Liver (tissue), 2 donors: ENCODE results near the gene VEGFD.
"Not testable (repeated sequence)": the region's sequence is repeated elsewhere in the genome, so short reads cannot be mapped to it uniquely, and the experiment has no call there.

Experiments
- YY1 ChIP-seq: IDR thresholded peaks from 2 replicates; pipeline ENCODE4 v1.6.1; 2016; ENCODE audit warnings: antibody characterized with exemption, mild to moderate bottlenecking
- TF ChIP-seq, protein P1 (sequence below): fragments of 150-350 bp; IDR thresholded peaks from 2 replicates; pipeline ENCODE4 v1.5.1; 2017; ENCODE audit warnings: improper control_type of control experiment, low read depth, low read length; ENCODE audit not compliant: missing input control
- donor health status: healthy.

DNA sequence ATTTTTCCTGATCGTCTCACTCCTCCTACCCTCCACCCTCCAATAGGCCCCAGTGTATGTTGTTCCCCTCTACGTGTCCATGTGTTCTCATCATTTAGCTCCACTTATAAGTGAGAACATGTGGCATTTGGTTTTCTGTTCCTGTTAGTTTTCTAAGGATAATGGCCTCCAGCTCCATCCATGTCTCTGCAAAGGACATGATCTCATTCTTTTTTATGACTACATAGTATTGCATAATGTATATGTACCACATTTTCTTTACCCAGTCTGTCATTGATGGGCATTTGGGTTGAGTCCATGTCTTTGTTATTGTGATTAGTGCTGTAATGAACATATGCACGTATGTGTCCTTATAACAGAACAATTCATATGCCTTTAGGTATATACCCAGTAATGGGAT is 78.3 kb downstream of the VEGFD start:
- TF ChIP-seq, protein P1, sequence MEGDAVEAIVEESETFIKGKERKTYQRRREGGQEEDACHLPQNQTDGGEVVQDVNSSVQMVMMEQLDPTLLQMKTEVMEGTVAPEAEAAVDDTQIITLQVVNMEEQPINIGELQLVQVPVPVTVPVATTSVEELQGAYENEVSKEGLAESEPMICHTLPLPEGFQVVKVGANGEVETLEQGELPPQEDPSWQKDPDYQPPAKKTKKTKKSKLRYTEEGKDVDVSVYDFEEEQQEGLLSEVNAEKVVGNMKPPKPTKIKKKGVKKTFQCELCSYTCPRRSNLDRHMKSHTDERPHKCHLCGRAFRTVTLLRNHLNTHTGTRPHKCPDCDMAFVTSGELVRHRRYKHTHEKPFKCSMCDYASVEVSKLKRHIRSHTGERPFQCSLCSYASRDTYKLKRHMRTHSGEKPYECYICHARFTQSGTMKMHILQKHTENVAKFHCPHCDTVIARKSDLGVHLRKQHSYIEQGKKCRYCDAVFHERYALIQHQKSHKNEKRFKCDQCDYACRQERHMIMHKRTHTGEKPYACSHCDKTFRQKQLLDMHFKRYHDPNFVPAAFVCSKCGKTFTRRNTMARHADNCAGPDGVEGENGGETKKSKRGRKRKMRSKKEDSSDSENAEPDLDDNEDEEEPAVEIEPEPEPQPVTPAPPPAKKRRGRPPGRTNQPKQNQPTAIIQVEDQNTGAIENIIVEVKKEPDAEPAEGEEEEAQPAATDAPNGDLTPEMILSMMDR, result not testable (repeated sequence)
- TF ChIP-seq YY1, result not testable (repeated sequence)
